IMR-90 (cell line): ENCODE results near the gene ABI3BP. TPM values are rescaled to one million over a fixed set of nuclear protein-coding genes. Genes with fewer than 3 reads are reported as not detected.
A peak's percentile ranks its signal among the peaks of the same experiment; 100 is the strongest.

Experiments used
- ATAC-seq: fragments of 200-7000 bp; cut with Tn5 transposase; 2 replicates; pipeline ENCODE4 v1.9.1; 2020; ENCODE audit warnings: low read depth, mild to moderate bottlenecking, moderate library complexity
- BruUV-seq: library from RNA; stranded (reverse); fragments of 400-500 nt; replicated peaks from 2 replicates; lab custom pipeline; 2021; lab: Mats Ljungman, UMichigan
- CTCF ChIA-PET: fragments of 300-600 bp; formaldehyde crosslinking; extraction: SDS; loops from one replicate; lab custom pipeline; 2021; ENCODE audit warnings: antibody characterized with exemption; lab: Yijun Ruan, JAX
- POLR2A ChIA-PET: fragments of 300-600 bp; sonication (Branson Sonifier 250); formaldehyde crosslinking; loops from one replicate; lab custom pipeline; 2022; ENCODE audit warnings: antibody characterized with exemption; ENCODE audit not compliant: unreplicated experiment; lab: Charles Lee
- DNase-seq: peaks from one replicate; pipeline ENCODE4 v3.0.0; 2013
- H2AFZ ChIP-seq: replicated peaks from 2 replicates; pipeline ENCODE3; 2013; ENCODE audit warnings: low read length, mild to moderate bottlenecking; ENCODE audit not compliant: poor library complexity
- H2AK5ac ChIP-seq: 2 replicates; pipeline ENCODE4 v1.6.1; 2013; ENCODE audit warnings: low read depth, low read length, inconsistent platforms
- H2AK9ac ChIP-seq: replicated peaks from 2 replicates; pipeline ENCODE3; 2013; ENCODE audit warnings: mild to moderate bottlenecking, low read depth, low read length, moderate library complexity; ENCODE audit not compliant: poor library complexity
- H2BK120ac ChIP-seq: 2 replicates; pipeline ENCODE4 v1.6.1; 2013; ENCODE audit warnings: low read depth, low read length, inconsistent platforms
- H2BK15ac ChIP-seq: 3 replicates; pipeline ENCODE4 v1.6.1; 2013; ENCODE audit warnings: low read depth, low read length, inconsistent platforms
- H2BK20ac ChIP-seq: 2 replicates; pipeline ENCODE4 v1.6.1; 2013; ENCODE audit warnings: low read depth, mild to moderate bottlenecking, inconsistent platforms, low read length, moderate library complexity
- H2BK5ac ChIP-seq: 2 replicates; pipeline ENCODE4 v1.6.1; 2013; ENCODE audit warnings: mild to moderate bottlenecking, low read depth, low read length, inconsistent platforms; ENCODE audit not compliant: poor library complexity, severe bottlenecking
- H3K14ac ChIP-seq: replicated peaks from 2 replicates; pipeline ENCODE4 v1.6.1; 2013; ENCODE audit warnings: low read depth, low read length, inconsistent platforms
- H3K18ac ChIP-seq: 2 replicates; pipeline ENCODE4 v1.6.1; 2013; ENCODE audit warnings: low read depth, low read length, control low read depth
- H3K23ac ChIP-seq: 2 replicates; pipeline ENCODE4 v1.6.1; 2013; ENCODE audit warnings: low read depth, low read length, inconsistent platforms
- H3K27ac ChIP-seq: 2 replicates; pipeline ENCODE4 v1.5.1; 2013; ENCODE audit warnings: mild to moderate bottlenecking, control low read depth, low read length; ENCODE audit not compliant: insufficient read depth
- H3K27me3 ChIP-seq: 2 replicates; pipeline ENCODE4 v1.6.1; 2013; ENCODE audit warnings: low read length; ENCODE audit not compliant: control insufficient read depth, insufficient read depth
- H3K36me3 ChIP-seq: 2 replicates; pipeline ENCODE4 v1.6.1; 2013; ENCODE audit warnings: low read length, mixed read lengths; ENCODE audit not compliant: control insufficient read depth, insufficient read depth
- H3K4ac ChIP-seq: 2 replicates; pipeline ENCODE4 v1.6.1; 2013; ENCODE audit warnings: low read depth, low read length, inconsistent platforms
- H3K4me1 ChIP-seq: 2 replicates; pipeline ENCODE4 v1.6.1; 2013; ENCODE audit warnings: low read length, mixed read lengths; ENCODE audit not compliant: control insufficient read depth, insufficient read depth
- H3K4me2 ChIP-seq: 2 replicates; pipeline ENCODE4 v1.6.1; 2013; ENCODE audit warnings: low read depth, mild to moderate bottlenecking, control low read depth, low read length, moderate library complexity
- H3K4me3 ChIP-seq: 2 replicates; pipeline ENCODE4 v1.5.1; 2013; ENCODE audit warnings: low read depth, mild to moderate bottlenecking, control low read depth, low read length, moderate library complexity; ENCODE audit not compliant: insufficient read depth
- H3K56ac ChIP-seq: 2 replicates; pipeline ENCODE4 v1.6.1; 2013; ENCODE audit warnings: low read length, inconsistent platforms; ENCODE audit not compliant: insufficient read depth; ENCODE audit errors: extremely low read depth
- H3K79me1 ChIP-seq, 2 experiments: 2 replicates each; pipeline ENCODE4 v1.6.1; 2013; ENCODE audit warnings: low read length in 2 of 2, inconsistent platforms in 1 of 2, low read depth in 1 of 2
- H3K9ac ChIP-seq: 2 replicates; pipeline ENCODE4 v1.6.1; 2013; ENCODE audit warnings: low read depth, low read length, control low read depth
- H3K9me1 ChIP-seq: 2 replicates; pipeline ENCODE4 v1.6.1; 2013; ENCODE audit warnings: low read length, inconsistent platforms; ENCODE audit not compliant: insufficient read depth
- H3K9me3 ChIP-seq: 2 replicates; pipeline ENCODE4 v1.6.1; 2013; ENCODE audit warnings: low read length; ENCODE audit not compliant: control insufficient read depth, insufficient read depth
- H4K20me1 ChIP-seq: 2 replicates; pipeline ENCODE4 v1.6.1; 2013; ENCODE audit warnings: low read length, inconsistent platforms; ENCODE audit not compliant: insufficient read depth
- H4K5ac ChIP-seq: 2 replicates; pipeline ENCODE4 v1.6.1; 2013; ENCODE audit warnings: mild to moderate bottlenecking, low read depth, low read length, control low read depth
- H4K8ac ChIP-seq, 2 experiments: 2 replicates each; pipeline ENCODE4 v1.6.1; 2013; ENCODE audit warnings: low read depth in 2 of 2, low read length in 2 of 2, control low read depth in 1 of 2, inconsistent platforms in 1 of 2
- H4K91ac ChIP-seq: 2 replicates; pipeline ENCODE4 v1.6.1; 2013; ENCODE audit warnings: low read depth, low read length, inconsistent platforms; ENCODE audit not compliant: insufficient read depth
- BHLHE40 ChIP-seq: fragments of 150-350 bp; IDR thresholded peaks from 2 replicates; pipeline ENCODE4 v1.6.1; 2016; ENCODE audit warnings: mild to moderate bottlenecking, low read depth, low read length
- CEBPB ChIP-seq: IDR thresholded peaks from 2 replicates; pipeline ENCODE4 v1.6.1; 2012; ENCODE audit warnings: low read depth, low read length, improper control_type of control experiment
- CHD1 ChIP-seq: IDR thresholded peaks from 2 replicates; pipeline ENCODE4 v1.6.1; 2012; ENCODE audit warnings: low read depth, low read length, improper control_type of control experiment
- CTCF ChIP-seq: conservative IDR thresholded peaks from 2 replicates; pipeline ENCODE4 v1.5.1; 2012; ENCODE audit warnings: mild to moderate bottlenecking, low read depth, low read length, improper control_type of control experiment
- ELK1 ChIP-seq: fragments of 150-350 bp; IDR thresholded peaks from 2 replicates; pipeline ENCODE4 v1.6.1; 2016; ENCODE audit warnings: low read depth, mild to moderate bottlenecking, low read length, moderate library complexity, borderline replicate concordance
- FOS ChIP-seq: fragments of 150-350 bp; IDR thresholded peaks from 2 replicates; pipeline ENCODE4 v1.6.1; 2016; ENCODE audit warnings: low read depth, low read length
- MAFK ChIP-seq: IDR thresholded peaks from 2 replicates; pipeline ENCODE4 v1.6.1; 2012; ENCODE audit warnings: low read depth, low read length, improper control_type of control experiment
- MAZ ChIP-seq: IDR thresholded peaks from 2 replicates; pipeline ENCODE4 v1.6.1; 2012; ENCODE audit warnings: low read depth, mild to moderate bottlenecking, low read length, improper control_type of control experiment, moderate library complexity, borderline replicate concordance
- MXI1 ChIP-seq: IDR thresholded peaks from 2 replicates; pipeline ENCODE4 v1.6.1; 2012; ENCODE audit warnings: low read depth, mild to moderate bottlenecking, low read length, moderate library complexity, borderline replicate concordance
- NFE2L2 ChIP-seq: fragments of 150-350 bp; IDR thresholded peaks from 2 replicates; pipeline ENCODE4 v1.6.1; 2016; ENCODE audit warnings: low read depth, mild to moderate bottlenecking, low read length
- RAD21 ChIP-seq: IDR thresholded peaks from 2 replicates; pipeline ENCODE4 v1.6.1; 2012; ENCODE audit warnings: low read length, improper control_type of control experiment
- RCOR1 ChIP-seq: IDR thresholded peaks from 2 replicates; pipeline ENCODE4 v1.6.1; 2012; ENCODE audit warnings: mild to moderate bottlenecking, low read length, improper control_type of control experiment; ENCODE audit not compliant: insufficient replicate concordance
- RFX5 ChIP-seq: IDR thresholded peaks from 2 replicates; pipeline ENCODE4 v1.8.0; 2012; ENCODE audit warnings: low read depth, mild to moderate bottlenecking, low read length, moderate library complexity
- SMC3 ChIP-seq: fragments of 150-350 bp; IDR thresholded peaks from 2 replicates; pipeline ENCODE4 v1.6.1; 2016; ENCODE audit warnings: low read depth, mild to moderate bottlenecking, antibody characterized with exemption, low read length, moderate library complexity
- USF2 ChIP-seq: fragments of 150-350 bp; IDR thresholded peaks from 2 replicates; pipeline ENCODE4 v1.6.1; 2017; ENCODE audit warnings: mild to moderate bottlenecking, antibody characterized with exemption, low read length, low read depth
- WGBS, 2 experiments: methylation state at CpG; one replicate each; pipeline versions ENCODE4 v1.1.5 to v1.1.7; 2013; ENCODE audit warnings: missing lambda C conversion rate in 2 of 2; ENCODE audit not compliant: insufficient read length in 1 of 2; ENCODE audit errors: extremely low coverage in 2 of 2; 5-methylcytosine and 5-hydroxymethylcytosine counted together
- dilution Hi-C: fragments of 300-500 bp; cut with HindIII; formaldehyde crosslinking; loops from one replicate; pipeline ENCODE4 v1.14.3; 2018; ENCODE audit warnings: low sequenced_read_pairs; ENCODE audit not compliant: unreplicated experiment
- in situ Hi-C: fragments of 300-500 bp; cut with MboI; formaldehyde crosslinking; loops from 3 replicates; pipeline ENCODE4 v1.14.3; 2019; ENCODE audit warnings: low sequenced_read_pairs, inconsistent platforms, mixed read lengths
- intact Hi-C: fragments of 100-400 bp; cut with micrococcal nuclease; formaldehyde crosslinking; loops from 2 replicates; pipeline ENCODE4 v1.10.0; 2022
- polyA plus RNA-seq, 3 experiments: library from polyadenylated mRNA; depleted of rRNA; stranded (reverse); fragments of >200 nt; gene quantifications; 2 replicates each; pipeline ENCODE4 v1.2.3, GENCODE V29; 2012; ENCODE audit warnings: low replicate concordance in 1 of 3
- total RNA-seq: library from RNA; depleted of rRNA; stranded (reverse); fragments of >200 nt; gene quantifications from 2 replicates; pipeline ENCODE4 v1.2.3, GENCODE V29; 2012

The ABI3BP gene
- total and polyA plus RNA-seq, 2 of the 4 experiments (the other 2 are of a cell fraction) = 3.0 to 26.7 TPM

GRCh38 chr3:100776097-100776729, 217.0 kb downstream of the ABI3BP start:
- no peak overlapping the region; the same call in 1 of the 2 replicates for H2BK20ac ChIP-seq
- H2BK15ac ChIP-seq = peak overlapping the region; percentile 2; the same call in 1 of the 3 replicates
- H3K79me1 ChIP-seq = no peaks in the 10 kb centered on the region
- H3K18ac ChIP-seq = no peak overlapping the region
- H3K56ac ChIP-seq = no peak overlapping the region
- no peak overlapping the region for H2BK5ac ChIP-seq
- ATAC-seq = no peak
- H3K9ac ChIP-seq = no peak overlapping the region
- peak overlapping the region; percentile 13; the same call in 1 of the 2 replicates for H2BK120ac ChIP-seq
- no peak for DNase-seq
- ChIA-PET CTCF (interaction anchor here (1.6 kb wide), 1 partner anchor 22 kb away, joined by 4 read pairs; no protein-coding TSS in a partner anchor), POLR2A (no interaction called here)
- no peaks in the 10 kb centered on the region for H3K36me3 ChIP-seq
- H3K14ac ChIP-seq = peak overlapping the region; percentile 9; the same call in 1 of the 2 replicates
- intact Hi-C loops = no loop called here
- 100% methylated on average over 2 of the region's 2 CpGs; no CpG with 5 or more reads in 1 of the 2 experiments for WGBS, 2 experiments
- no peak overlapping the region for H4K8ac ChIP-seq
- H3K27ac ChIP-seq = no peak overlapping the region
- H4K20me1 ChIP-seq = no peaks in the 10 kb centered on the region
- no peak overlapping the region for H4K5ac ChIP-seq
- peaks cover 6% of the 10 kb centered on the region; the same call in 1 of the 2 replicates for H3K4me1 ChIP-seq
- H2AK5ac ChIP-seq = peak overlapping the region; percentile 23; the same call in 1 of the 2 replicates
- H3K4ac ChIP-seq = no peak overlapping the region
- no peak overlapping the region for H3K4me2 ChIP-seq
- no peak for TF ChIP-seq BHLHE40
- no peak for TF ChIP-seq MAZ
- TF ChIP-seq CHD1 = no peak
- no peak for TF ChIP-seq ELK1
- no peak for TF ChIP-seq MXI1
- TF ChIP-seq FOS = no peak
- TF ChIP-seq CTCF = no peak
- no peak for TF ChIP-seq RFX5
- TF ChIP-seq CEBPB = no peak
- no peak for TF ChIP-seq SMC3
- no peak for TF ChIP-seq MAFK
- TF ChIP-seq NFE2L2 = no peak
- TF ChIP-seq RCOR1 = no peak
- no peak for TF ChIP-seq RAD21
- no peak for TF ChIP-seq USF2
- in situ Hi-C loops = no loop called here
- no peak overlapping the region for H2AK9ac ChIP-seq
- dilution Hi-C loops = no loop called here
- H4K91ac ChIP-seq = no peak overlapping the region
- no peak overlapping the region for H2AFZ ChIP-seq
- no peak overlapping the region for H3K23ac ChIP-seq
- BruUV-seq = no TSS peak
- no peaks in the 10 kb centered on the region for H3K9me3 ChIP-seq
- H3K9me1 ChIP-seq = peaks cover 15% of the 10 kb centered on the region
- no peaks in the 10 kb centered on the region for H3K27me3 ChIP-seq
- H3K4me3 ChIP-seq = no peak overlapping the region
